Colonic mucosa (tissue), 4 donors: Measurements from ENCODE around the gene SARDH. TPM values are rescaled to one million over a fixed set of nuclear protein-coding genes. Genes with fewer than 3 reads are reported as not detected.
"Not testable (repeated sequence)": the region's sequence is repeated elsewhere in the genome, so short reads cannot be mapped to it uniquely, and the experiment has no call there.

Source experiments
- DNase-seq: peaks from one replicate; pipeline ENCODE4 v3.0.0-alpha.2; 2020
- H3K27ac ChIP-seq: fragments of 200-600 bp; one replicate; pipeline ENCODE4 v1.8.0; 2021
- H3K27me3 ChIP-seq: fragments of 200-600 bp; one replicate; pipeline ENCODE4 v1.8.0; 2021
- H3K36me3 ChIP-seq: fragments of 200-600 bp; one replicate; pipeline ENCODE4 v1.8.0; 2021
- H3K4me1 ChIP-seq: fragments of 200-600 bp; one replicate; pipeline ENCODE4 v1.8.0; 2021; ENCODE audit warnings: mild to moderate bottlenecking
- H3K4me3 ChIP-seq: fragments of 200-600 bp; one replicate; pipeline ENCODE4 v1.8.0; 2021
- H3K9ac ChIP-seq, 2 donors: one replicate each; pipeline ENCODE4 v1.7.0; 2013; ENCODE audit warnings: control low read depth in 2 of 2, low read depth in 2 of 2, low read length in 2 of 2
- H3K9me3 ChIP-seq: fragments of 200-600 bp; one replicate; pipeline ENCODE4 v1.8.0; 2021
- intact Hi-C: fragments of 100-400 bp; cut with DNase I; formaldehyde crosslinking; loops from one replicate; pipeline ENCODE4 v1.14.1; 2022
- total RNA-seq, 2 donors: library from RNA; stranded (reverse); fragmentation: NEBNext Ultra II Directional in 1 of 2; extraction: Animal tissue kit (Norgen Biotek cat#: 25700) in 1 of 2; gene quantifications; one replicate each; pipeline ENCODE4 v1.2.1, GENCODE V29; 2021
- TF ChIP-seq, protein P1 (sequence below): fragments of 200-600 bp; IDR thresholded peaks from one replicate; pipeline ENCODE4 v1.8.0; 2022; ENCODE audit warnings: antibody characterized with exemption, mild to moderate bottlenecking
- donor health status: healthy.
- donor health status: DM: no; HTN: no; CAD: no.
- donor health status: DM: no; HTN: no; CAD: no.

Gene SARDH
- total RNA-seq, 2 donors from 2014 or later, result 0.66 to 1.3 TPM

DNA sequence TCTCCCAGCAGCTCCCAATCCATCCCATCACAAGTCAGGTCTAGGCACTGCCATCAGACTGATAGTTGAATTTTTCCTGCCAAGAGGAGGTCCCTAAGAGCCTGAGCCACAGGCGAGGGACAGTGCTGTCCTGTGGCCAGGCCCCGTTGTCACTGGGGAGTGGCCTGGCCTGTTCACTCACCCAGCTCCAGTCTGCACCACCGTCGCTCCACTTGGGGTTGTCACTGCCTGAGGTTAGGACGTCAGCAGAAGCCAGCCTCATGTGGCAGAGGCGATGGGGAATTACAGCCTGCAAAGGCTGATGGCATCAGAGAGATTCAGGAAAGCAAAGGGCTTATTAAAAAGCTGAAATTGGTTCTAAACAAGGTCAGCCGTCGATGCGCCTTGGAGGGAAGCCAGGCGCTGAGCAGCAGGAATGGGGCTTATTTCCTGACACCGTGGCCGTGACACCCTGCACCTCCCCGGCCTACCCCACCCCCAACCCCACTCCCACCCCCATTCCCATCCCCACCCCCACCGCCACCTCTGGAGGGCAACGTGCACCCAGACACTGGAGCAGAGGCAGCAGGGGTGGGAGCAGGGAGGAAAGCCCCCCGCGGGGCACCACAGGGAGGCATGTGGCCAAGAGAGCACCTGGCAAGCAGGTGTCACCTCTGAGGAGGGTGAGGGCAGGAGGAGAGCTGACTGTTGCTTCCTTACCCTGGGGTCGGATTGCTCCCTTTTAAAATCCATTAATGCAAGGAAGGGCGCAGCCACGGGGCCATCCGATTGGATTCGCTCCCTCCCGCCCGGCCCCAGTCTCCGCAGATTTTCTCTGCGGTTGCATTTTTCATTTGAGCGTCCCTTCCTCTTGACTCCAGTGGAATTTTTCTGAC lies 105.1 kb downstream of the SARDH start:
- H3K36me3 ChIP-seq, result no peaks in the 10 kb centered on the region
- no peak overlapping the region for H3K27ac ChIP-seq
- H3K4me1 ChIP-seq, result no peaks in the 10 kb centered on the region
- H3K4me3 ChIP-seq, result no peak overlapping the region
- TF ChIP-seq, protein P1, sequence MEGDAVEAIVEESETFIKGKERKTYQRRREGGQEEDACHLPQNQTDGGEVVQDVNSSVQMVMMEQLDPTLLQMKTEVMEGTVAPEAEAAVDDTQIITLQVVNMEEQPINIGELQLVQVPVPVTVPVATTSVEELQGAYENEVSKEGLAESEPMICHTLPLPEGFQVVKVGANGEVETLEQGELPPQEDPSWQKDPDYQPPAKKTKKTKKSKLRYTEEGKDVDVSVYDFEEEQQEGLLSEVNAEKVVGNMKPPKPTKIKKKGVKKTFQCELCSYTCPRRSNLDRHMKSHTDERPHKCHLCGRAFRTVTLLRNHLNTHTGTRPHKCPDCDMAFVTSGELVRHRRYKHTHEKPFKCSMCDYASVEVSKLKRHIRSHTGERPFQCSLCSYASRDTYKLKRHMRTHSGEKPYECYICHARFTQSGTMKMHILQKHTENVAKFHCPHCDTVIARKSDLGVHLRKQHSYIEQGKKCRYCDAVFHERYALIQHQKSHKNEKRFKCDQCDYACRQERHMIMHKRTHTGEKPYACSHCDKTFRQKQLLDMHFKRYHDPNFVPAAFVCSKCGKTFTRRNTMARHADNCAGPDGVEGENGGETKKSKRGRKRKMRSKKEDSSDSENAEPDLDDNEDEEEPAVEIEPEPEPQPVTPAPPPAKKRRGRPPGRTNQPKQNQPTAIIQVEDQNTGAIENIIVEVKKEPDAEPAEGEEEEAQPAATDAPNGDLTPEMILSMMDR, result no peak
- H3K27me3 ChIP-seq, result no peaks in the 10 kb centered on the region
- intact Hi-C loops, result no loop called here
- H3K9ac ChIP-seq, result no peak overlapping the region
- H3K9me3 ChIP-seq, result no peaks in the 10 kb centered on the region
- DNase-seq, result no peak

DNA sequence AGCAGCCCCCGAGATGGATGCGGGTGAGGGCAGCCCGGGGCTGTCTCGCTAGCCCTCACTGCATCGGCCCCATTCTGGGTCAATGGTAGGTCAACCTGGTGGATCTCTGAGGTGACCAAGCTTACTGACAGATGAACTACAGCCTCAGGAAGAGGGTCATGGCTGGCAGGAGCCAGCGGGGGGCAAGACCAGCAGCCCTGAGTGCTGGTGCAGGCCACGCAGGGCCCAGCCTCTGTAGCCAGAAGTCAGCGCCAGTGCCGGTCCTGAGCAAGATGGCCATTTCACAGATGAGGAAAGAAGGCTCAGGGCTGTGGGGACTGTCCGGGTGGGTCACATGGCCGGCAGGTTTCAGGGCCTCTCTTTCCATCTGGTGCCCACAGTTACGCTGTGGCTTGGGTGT lies 107.0 kb downstream of the SARDH start:
- H3K36me3 ChIP-seq, result no peaks in the 10 kb centered on the region
- no peak for DNase-seq
- H3K27ac ChIP-seq, result no peak overlapping the region
- no peaks in the 10 kb centered on the region for H3K9me3 ChIP-seq
- H3K4me3 ChIP-seq, result no peak overlapping the region
- TF ChIP-seq, protein P1, result no peak
- H3K4me1 ChIP-seq, result no peaks in the 10 kb centered on the region
- intact Hi-C loops, result no loop called here
- no peak overlapping the region for H3K9ac ChIP-seq
- H3K27me3 ChIP-seq, result no peaks in the 10 kb centered on the region

DNA sequence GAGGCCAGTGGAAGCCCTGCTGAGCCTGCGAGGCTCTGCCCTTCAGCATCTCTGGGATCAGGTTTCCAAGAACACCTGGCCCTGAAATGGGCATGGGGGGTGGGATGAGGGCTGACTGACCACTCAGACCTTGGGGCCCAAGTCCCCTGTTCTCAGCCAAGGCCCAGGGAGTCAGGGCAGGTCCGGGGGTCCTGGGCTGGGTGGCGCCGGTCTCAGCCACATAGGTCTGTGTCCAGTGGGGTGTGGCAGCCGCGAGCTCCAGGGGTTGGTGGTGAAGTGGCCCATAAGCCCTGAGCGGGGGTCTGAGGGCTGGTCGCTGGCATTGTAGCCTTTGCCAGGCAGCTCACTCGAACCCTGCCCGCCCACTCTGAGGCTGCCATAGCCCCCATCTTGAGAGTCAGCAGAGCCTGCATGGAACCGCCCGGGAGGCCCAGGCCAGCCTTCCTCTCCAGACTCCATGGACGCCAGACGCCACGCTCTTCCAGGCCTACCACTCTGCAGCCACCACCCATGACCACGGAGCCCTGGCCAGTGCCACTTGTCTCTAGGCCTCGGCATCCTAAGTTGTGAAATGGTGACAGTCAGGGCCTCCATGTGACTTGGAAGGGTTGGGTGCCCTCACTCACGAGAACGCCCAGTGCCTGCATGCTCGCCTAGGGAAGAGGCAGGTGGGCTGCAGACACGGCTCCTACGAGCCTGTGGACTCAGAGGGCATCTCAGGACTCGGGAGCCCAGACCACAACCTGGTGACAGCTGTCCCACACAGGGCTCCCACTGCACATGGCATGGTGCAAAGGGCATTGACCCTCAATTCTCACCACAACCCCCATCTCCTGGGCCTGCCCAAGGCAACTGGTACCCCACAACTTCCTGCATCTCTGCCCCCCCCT lies 108.7 kb downstream of the SARDH start:
- H3K27me3 ChIP-seq, result no peaks in the 10 kb centered on the region
- no peaks in the 10 kb centered on the region for H3K36me3 ChIP-seq
- H3K27ac ChIP-seq, result no peak overlapping the region
- H3K4me3 ChIP-seq, result no peak overlapping the region
- TF ChIP-seq, protein P1, result no peak
- no peak for DNase-seq
- intact Hi-C loops, result no loop called here
- no peaks in the 10 kb centered on the region for H3K4me1 ChIP-seq
- no peak overlapping the region for H3K9ac ChIP-seq
- H3K9me3 ChIP-seq, result no peaks in the 10 kb centered on the region

DNA sequence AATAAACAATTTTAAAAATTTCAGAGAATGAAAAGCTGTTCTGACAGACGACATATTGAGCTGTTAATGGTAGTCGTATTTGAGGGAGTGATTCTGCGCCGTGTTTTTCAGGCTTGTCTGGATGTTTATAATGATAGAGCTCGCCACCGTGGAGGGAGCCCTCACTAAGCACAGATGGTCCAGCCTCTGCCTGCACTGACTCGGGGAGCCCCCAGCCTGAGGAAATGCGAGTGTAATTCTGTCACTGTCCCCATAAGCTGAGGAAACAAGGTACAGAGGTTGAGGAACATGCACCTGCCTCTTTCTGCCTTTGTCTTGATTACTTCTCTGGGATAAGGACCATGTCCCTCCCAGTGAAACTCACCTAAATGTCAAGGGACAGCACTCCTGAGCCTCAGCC lies 109.4 kb downstream of the SARDH start:
- Histone ChIP-seq H3K27me3 (no peaks in the 10 kb centered on the region), H3K9me3 (no peaks in the 10 kb centered on the region), H3K9ac (no peak overlapping the region), H3K36me3 (no peaks in the 10 kb centered on the region), H3K27ac (no peak overlapping the region), H3K4me1 (no peaks in the 10 kb centered on the region), H3K4me3 (no peak overlapping the region)
- intact Hi-C loops, result no loop called here
- DNase-seq, result no peak
- TF ChIP-seq, protein P1, result no peak

DNA sequence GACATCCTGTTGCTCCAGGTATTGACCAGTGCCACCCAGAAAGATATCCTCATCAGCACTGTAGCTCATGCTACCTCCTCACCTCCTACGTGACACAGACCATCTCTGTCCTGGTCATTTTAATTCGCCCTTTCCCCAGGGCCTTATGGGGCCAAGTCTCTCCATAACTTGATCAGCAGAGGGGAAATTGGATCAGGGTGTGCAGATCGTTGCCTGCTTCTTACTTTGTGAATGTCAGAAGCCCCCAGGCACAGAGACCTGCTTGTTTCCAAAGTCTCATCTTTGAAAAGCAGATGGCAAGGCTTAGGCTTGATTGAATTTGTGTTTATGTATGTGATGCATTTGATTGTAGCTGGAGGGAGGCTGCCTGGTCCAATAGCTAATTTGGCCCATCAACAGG lies 110.8 kb downstream of the SARDH start:
- Histone ChIP-seq H3K27me3 (no peaks in the 10 kb centered on the region), H3K4me3 (no peak overlapping the region), H3K9me3 (no peaks in the 10 kb centered on the region), H3K27ac (no peak overlapping the region), H3K9ac (no peak overlapping the region), H3K4me1 (no peaks in the 10 kb centered on the region), H3K36me3 (no peaks in the 10 kb centered on the region)
- TF ChIP-seq, protein P1, result no peak
- intact Hi-C loops, result no loop called here
- DNase-seq, result no peak

DNA sequence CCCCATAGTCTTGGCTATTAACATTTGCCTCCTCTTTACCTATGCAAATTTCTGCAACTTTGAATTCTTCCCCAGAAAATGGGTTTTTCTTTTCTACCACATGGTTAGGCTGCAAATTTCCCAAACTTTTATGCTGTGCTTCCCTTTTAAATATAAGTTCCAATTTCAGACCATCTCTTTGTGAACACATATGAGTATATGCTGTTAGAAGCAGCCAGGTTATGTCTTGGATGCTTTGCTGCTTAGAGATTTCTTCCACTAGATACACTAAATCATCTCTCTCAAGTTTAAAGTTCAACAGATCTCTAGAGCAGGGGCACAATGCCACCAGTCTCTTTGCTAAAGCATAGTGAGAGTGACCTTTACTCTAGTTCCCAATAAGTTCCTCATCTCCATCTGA lies 112.1 kb downstream of the SARDH start:
- H3K27me3 ChIP-seq, DNase-seq: not testable (repeated sequence)

More for the DNA sequence above, 112.1 kb downstream of the SARDH start:
- H3K27ac ChIP-seq, H3K9ac ChIP-seq, H3K4me1 ChIP-seq, H3K36me3 ChIP-seq, H3K4me3 ChIP-seq, intact Hi-C loops, H3K9me3 ChIP-seq: not testable (repeated sequence)
